Neural crest cell (in vitro differentiated cells): ENCODE data around the gene DPH2. TPM values are rescaled to one million over a fixed set of nuclear protein-coding genes. Genes with fewer than 3 reads are reported as not detected.

ENCODE experiments used
- DNase-seq: peaks from one replicate; pipeline ENCODE4 v3.0.0; 2021; ENCODE audit warnings: low read depth, mixed read lengths, low spot score
- H3K27ac Mint-ChIP-seq: one replicate; pipeline ENCODE4 v1.8.0; 2021; ENCODE audit warnings: mild to moderate bottlenecking, mixed read lengths; ENCODE audit not compliant: unreplicated experiment
- H3K27me3 Mint-ChIP-seq: 2 replicates; pipeline ENCODE4 v1.8.0; 2021; ENCODE audit warnings: low read depth, mild to moderate bottlenecking, mixed read lengths
- H3K36me3 Mint-ChIP-seq: 2 replicates; pipeline ENCODE4 v1.8.0; 2021; ENCODE audit warnings: low read depth, mild to moderate bottlenecking, mixed read lengths
- H3K4me1 Mint-ChIP-seq: 2 replicates; pipeline ENCODE4 v1.8.0; 2021; ENCODE audit warnings: mixed read lengths
- H3K4me3 Mint-ChIP-seq: one replicate; pipeline ENCODE4 v1.8.0; 2021; ENCODE audit warnings: mild to moderate bottlenecking, mixed read lengths
- H3K9me3 Mint-ChIP-seq: 2 replicates; pipeline ENCODE4 v1.8.0; 2021; ENCODE audit warnings: mixed read lengths
- total RNA-seq: library from RNA; stranded (reverse); gene quantifications from 2 replicates; pipeline ENCODE4 v1.2.1, GENCODE V29; 2021
- TF ChIP-seq, protein P1 (sequence below): fragments of 200-600 bp; sonication (generic); conservative IDR thresholded peaks from 2 replicates; pipeline ENCODE4 v1.5.0; 2021; ENCODE audit warnings: antibody characterized with exemption, mild to moderate bottlenecking

The DPH2 gene
- total RNA-seq, 1 donor from 2014 or later, result 34.4 TPM

DNA sequence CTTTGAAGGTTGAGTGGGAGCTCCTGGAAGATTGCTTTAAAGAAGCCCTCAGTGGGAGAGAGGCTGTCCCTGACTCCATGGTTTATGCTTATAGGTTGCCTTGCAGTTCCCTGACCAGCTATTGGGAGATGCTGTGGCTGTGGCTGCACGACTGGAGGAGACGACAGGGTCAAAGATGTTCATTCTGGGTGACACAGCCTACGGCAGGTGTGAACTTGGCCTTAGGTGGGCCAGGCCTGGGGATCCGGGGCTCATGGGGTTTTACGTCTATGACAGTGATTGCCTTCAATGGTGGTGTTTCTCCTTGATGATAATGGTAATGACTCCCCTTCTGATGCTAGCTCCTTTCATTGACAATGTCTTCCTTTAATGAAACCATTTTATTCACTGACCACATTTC is 692 bp downstream of the DPH2 start:
- Mint-ChIP-seq H3K4me3 (peak overlapping the region; percentile 98), H3K36me3 (no peaks in the 10 kb centered on the region), H3K27ac (peak overlapping the region; percentile 94), H3K27me3 (no peaks in the 10 kb centered on the region), H3K4me1 (peaks cover 30% of the 10 kb centered on the region), H3K9me3 (no peaks in the 10 kb centered on the region)
- no peak for DNase-seq
- TF ChIP-seq, protein P1, sequence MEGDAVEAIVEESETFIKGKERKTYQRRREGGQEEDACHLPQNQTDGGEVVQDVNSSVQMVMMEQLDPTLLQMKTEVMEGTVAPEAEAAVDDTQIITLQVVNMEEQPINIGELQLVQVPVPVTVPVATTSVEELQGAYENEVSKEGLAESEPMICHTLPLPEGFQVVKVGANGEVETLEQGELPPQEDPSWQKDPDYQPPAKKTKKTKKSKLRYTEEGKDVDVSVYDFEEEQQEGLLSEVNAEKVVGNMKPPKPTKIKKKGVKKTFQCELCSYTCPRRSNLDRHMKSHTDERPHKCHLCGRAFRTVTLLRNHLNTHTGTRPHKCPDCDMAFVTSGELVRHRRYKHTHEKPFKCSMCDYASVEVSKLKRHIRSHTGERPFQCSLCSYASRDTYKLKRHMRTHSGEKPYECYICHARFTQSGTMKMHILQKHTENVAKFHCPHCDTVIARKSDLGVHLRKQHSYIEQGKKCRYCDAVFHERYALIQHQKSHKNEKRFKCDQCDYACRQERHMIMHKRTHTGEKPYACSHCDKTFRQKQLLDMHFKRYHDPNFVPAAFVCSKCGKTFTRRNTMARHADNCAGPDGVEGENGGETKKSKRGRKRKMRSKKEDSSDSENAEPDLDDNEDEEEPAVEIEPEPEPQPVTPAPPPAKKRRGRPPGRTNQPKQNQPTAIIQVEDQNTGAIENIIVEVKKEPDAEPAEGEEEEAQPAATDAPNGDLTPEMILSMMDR, result no peak

DNA sequence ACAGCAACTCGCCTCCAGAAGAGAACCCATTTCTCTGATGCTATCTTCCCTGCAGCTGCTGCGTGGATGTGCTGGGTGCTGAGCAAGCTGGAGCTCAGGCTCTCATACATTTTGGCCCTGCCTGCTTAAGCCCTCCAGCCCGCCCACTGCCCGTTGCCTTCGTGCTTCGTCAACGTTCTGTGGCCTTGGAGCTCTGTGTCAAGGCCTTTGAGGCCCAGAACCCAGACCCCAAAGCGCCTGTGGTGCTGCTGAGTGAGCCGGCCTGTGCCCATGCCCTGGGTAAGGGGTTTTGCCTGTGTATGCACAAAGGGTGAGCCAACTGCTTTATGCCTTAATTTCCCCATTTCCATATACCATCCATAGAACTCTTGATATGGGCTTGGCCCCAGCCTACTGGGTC is 1.1 kb downstream of the DPH2 start:
- TF ChIP-seq, protein P1, result no peak
- no peak for DNase-seq
- Mint-ChIP-seq H3K9me3 (no peaks in the 10 kb centered on the region), H3K27ac (no peak overlapping the region), H3K4me3 (peak overlapping the region; percentile 98), H3K27me3 (no peaks in the 10 kb centered on the region), H3K36me3 (no peaks in the 10 kb centered on the region), H3K4me1 (peaks cover 33% of the 10 kb centered on the region)

DNA sequence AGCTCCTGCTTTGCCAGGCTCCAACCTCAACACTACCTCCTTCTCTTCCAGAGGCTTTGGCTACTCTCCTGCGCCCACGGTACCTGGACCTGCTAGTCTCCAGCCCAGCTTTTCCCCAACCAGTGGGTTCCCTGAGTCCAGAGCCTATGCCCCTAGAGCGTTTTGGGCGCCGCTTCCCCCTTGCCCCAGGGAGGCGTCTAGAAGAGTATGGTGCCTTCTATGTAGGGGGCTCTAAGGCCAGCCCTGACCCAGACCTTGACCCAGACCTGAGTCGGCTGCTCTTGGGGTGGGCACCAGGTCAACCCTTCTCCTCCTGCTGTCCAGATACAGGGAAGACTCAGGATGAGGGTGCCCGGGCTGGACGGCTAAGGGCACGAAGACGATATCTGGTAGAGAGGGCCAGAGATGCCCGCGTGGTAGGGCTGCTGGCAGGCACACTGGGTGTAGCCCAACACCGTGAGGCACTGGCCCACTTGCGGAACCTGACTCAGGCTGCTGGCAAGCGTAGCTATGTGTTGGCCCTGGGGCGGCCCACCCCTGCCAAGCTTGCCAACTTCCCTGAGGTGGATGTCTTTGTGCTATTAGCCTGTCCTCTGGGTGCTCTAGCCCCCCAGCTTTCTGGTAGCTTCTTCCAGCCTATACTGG is 1.6 kb downstream of the DPH2 start:
- Mint-ChIP-seq H3K9me3 (no peaks in the 10 kb centered on the region), H3K4me1 (peaks cover 39% of the 10 kb centered on the region), H3K27ac (no peak overlapping the region), H3K27me3 (no peaks in the 10 kb centered on the region), H3K4me3 (peak overlapping the region; percentile 98), H3K36me3 (no peaks in the 10 kb centered on the region)
- no peak for DNase-seq
- TF ChIP-seq, protein P1, result no peak

DNA sequence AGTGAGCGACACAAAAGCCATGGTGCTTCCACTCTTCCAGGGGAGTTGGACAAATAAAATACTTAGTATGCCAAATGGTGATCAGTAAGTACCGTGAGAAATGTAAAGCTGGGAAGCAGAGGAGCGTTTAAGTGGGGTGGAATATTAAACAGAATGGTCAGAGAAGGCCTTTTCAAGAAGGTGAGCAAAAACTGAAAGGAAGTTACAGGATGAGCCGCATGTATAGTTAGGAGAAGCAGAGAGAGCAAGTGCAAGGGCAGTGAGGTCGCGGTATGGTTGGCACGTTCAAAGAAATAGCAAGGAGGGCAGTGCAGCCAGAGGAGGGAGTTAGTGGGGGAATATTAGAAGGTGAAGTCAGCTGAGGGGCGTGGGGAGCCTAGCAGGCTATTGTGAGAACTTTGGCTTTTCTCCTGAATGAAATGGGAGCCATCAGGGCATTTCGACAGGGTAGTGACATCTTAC is 4.2 kb downstream of the DPH2 start:
- Mint-ChIP-seq H3K36me3 (peaks cover 11% of the 10 kb centered on the region), H3K4me3 (peak overlapping the region; percentile 93), H3K9me3 (no peaks in the 10 kb centered on the region), H3K27me3 (no peaks in the 10 kb centered on the region), H3K27ac (peak overlapping the region; percentile 93), H3K4me1 (peaks cover 63% of the 10 kb centered on the region)
- TF ChIP-seq, protein P1, result no peak
- DNase-seq, result no peak

DNA sequence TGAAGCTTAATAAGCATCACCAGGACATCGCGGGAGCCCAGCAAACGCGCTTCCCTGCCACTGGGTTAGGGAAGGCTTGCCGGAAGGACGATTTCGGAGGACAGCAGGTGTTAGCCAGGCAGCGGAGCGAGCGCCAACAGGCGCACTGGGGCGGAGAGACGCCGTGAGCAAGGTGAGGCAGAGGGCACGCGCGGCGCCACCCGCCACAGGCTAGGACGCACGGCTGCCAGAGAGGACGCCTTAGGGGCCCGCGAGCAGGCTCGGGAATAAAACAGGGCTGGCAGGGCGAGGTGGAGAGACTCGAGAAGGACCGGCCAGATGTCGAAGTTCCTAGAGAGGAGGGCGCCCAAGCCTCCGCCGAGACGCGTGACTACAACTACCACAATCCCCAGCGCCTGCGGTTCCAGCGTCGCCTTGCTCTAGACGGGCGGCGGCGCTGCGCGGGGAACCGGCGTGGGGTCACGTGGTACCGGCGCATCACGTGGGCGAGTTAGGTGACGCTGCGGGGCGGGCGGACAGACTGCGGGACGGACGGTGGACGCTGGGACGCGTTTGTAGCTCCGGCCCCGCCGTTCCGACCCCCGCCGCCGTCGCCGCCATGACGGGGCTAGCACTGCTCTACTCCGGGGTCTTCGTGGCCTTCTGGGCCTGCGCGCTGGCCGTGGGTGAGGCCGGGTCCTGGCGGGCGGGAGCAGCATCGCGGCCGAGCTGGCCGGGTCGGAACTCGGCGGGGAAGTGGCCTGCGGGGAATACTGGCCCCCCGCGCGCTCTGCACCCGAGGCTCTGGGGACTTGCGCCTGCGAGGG is 4.8 kb downstream of the DPH2 start, which contains the start of gene ATP6V0B:
TSS of gene ATP6V0B (plus strand) at position 518 of the 806 bp plus-strand sequence. CDS start at position 599, 81 bp downstream.
- H3K27ac Mint-ChIP-seq, result peak within 1 kb of the TSS; percentile 93
- H3K27me3 Mint-ChIP-seq, result no peaks in the 10 kb centered on the region
- peaks cover 58% of the 10 kb centered on the region for H3K4me1 Mint-ChIP-seq

More for the DNA sequence above, 4.8 kb downstream of the DPH2 start, which contains the start of gene ATP6V0B:
- Mint-ChIP-seq H3K4me3 (peak within 1 kb of the TSS; percentile 93), H3K36me3 (peaks cover 11% of the 10 kb centered on the region), H3K9me3 (no peaks in the 10 kb centered on the region)
- TF ChIP-seq, protein P1, result peak; percentile 45
- peak; percentile 94 for DNase-seq
